Endothelial cell of umbilical vein (primary cell): ENCODE data around the gene HECTD4. TPM values are rescaled to one million over a fixed set of nuclear protein-coding genes. Genes with fewer than 3 reads are reported as not detected.

Source experiments
- BruUV-seq: library from RNA; stranded (reverse); fragments of 400-500 nt; replicated peaks from 2 replicates; lab custom pipeline; 2021; lab: Mats Ljungman, UMichigan
- CTCF ChIA-PET: fragments of 300-600, 350-600 bp; sonication (Branson Sonifier 250); formaldehyde crosslinking; loops from one replicate; lab custom pipeline; 2021; ENCODE audit warnings: antibody characterized with exemption, inconsistent platforms; lab: Charles Lee
- POLR2A ChIA-PET: fragments of 300-600, 350-600 bp; sonication (Branson Sonifier 250); formaldehyde crosslinking; loops from one replicate; lab custom pipeline; 2021; ENCODE audit warnings: antibody characterized with exemption, inconsistent platforms; lab: Charles Lee
- DNase-seq: peaks from one replicate; pipeline ENCODE4 v3.0.0-alpha.2; 2011; ENCODE audit warnings: low read depth, low spot score
- FAIRE-seq: peaks from 2 replicates; lab custom pipeline; 2011; peaks lifted over from hg19 to GRCh38; lab: Jason Lieb, UNC
- H2AFZ ChIP-seq: 2 replicates; pipeline ENCODE4 v1.6.0; 2012; ENCODE audit warnings: low read depth, low read length, control low read depth, inconsistent platforms
- H3K27ac ChIP-seq: 2 replicates; pipeline ENCODE4 v1.5.1; 2011; ENCODE audit warnings: low read depth, mild to moderate bottlenecking, control low read depth, low read length, moderate library complexity; ENCODE audit not compliant: insufficient read depth
- H3K27me3 ChIP-seq, 2 experiments: 2 replicates each; pipeline versions ENCODE4 v1.6.0 to v1.6.1; 2011; ENCODE audit warnings: low read length in 2 of 2, mixed read lengths in 1 of 2; ENCODE audit not compliant: control insufficient read depth in 2 of 2, insufficient read depth in 2 of 2
- H3K36me3 ChIP-seq, 2 experiments: 2 replicates in 1 of 2; 3 replicates in 1 of 2; pipeline ENCODE4 v1.5.1; 2011; ENCODE audit warnings: low read length in 2 of 2, mild to moderate bottlenecking in 1 of 2, moderate library complexity in 1 of 2; ENCODE audit not compliant: control insufficient read depth in 2 of 2, insufficient read depth in 2 of 2; ENCODE audit errors: extremely low read depth in 1 of 2
- H3K4me1 ChIP-seq: 3 replicates; pipeline ENCODE4 v1.5.1; 2011; ENCODE audit warnings: mild to moderate bottlenecking, low read length; ENCODE audit not compliant: control insufficient read depth, insufficient read depth; ENCODE audit errors: extremely low read depth
- H3K4me2 ChIP-seq: 2 replicates; pipeline ENCODE4 v1.6.1; 2011; ENCODE audit warnings: low read length, control low read depth, mixed read lengths; ENCODE audit not compliant: insufficient read depth
- H3K4me3 ChIP-seq, 3 experiments: fragments of 200-600 bp in 1 of 3; sonication (generic), shearing (Covaris generic) in 1 of 3; replicated peaks in 1 of 3; 2 replicates each; pipeline ENCODE4 v1.5.1; 2011 to 2016; ENCODE audit warnings: control low read depth in 3 of 3, low read length in 3 of 3, mild to moderate bottlenecking in 2 of 3, inconsistent platforms in 1 of 3, low read depth in 1 of 3, moderate library complexity in 1 of 3; ENCODE audit not compliant: insufficient read depth in 1 of 3
- H3K79me2 ChIP-seq: 2 replicates; pipeline ENCODE4 v1.6.0; 2012; ENCODE audit warnings: low read length, inconsistent platforms; ENCODE audit not compliant: control insufficient read depth, insufficient read depth
- H3K9ac ChIP-seq: replicated peaks from 2 replicates; pipeline ENCODE3; 2011; ENCODE audit warnings: low read length, control low read depth; ENCODE audit not compliant: insufficient read depth; ENCODE audit errors: extremely low read depth
- H3K9me1 ChIP-seq: replicated peaks from 3 replicates; pipeline ENCODE4 v1.6.0; 2011; ENCODE audit warnings: mild to moderate bottlenecking, low read length; ENCODE audit not compliant: control insufficient read depth, insufficient read depth; ENCODE audit errors: extremely low read depth
- H3K9me3 ChIP-seq: replicated peaks from 2 replicates; pipeline ENCODE4 v1.5.1; 2012; ENCODE audit warnings: low read length, inconsistent platforms; ENCODE audit not compliant: control insufficient read depth, insufficient read depth
- H4K20me1 ChIP-seq: replicated peaks from 2 replicates; pipeline ENCODE3; 2011; ENCODE audit warnings: mild to moderate bottlenecking, low read length; ENCODE audit not compliant: control insufficient read depth, insufficient read depth; ENCODE audit errors: extremely low read depth
- CTCF ChIP-seq, 2 donors: IDR thresholded peaks; 1 replicate in 1 of 2; 2 replicates in 1 of 2; pipeline ENCODE4 v1.5.1; 2011; ENCODE audit warnings: low read length in 2 of 2, mild to moderate bottlenecking in 2 of 2, moderate library complexity in 2 of 2, control low read depth in 1 of 2, inconsistent platforms in 1 of 2, low read depth in 1 of 2; ENCODE audit not compliant: insufficient read depth in 1 of 2; ENCODE audit errors: extremely low read depth in 1 of 2
- EZH2 ChIP-seq: IDR thresholded peaks from 2 replicates; pipeline ENCODE4 v1.6.1; 2012; ENCODE audit warnings: borderline replicate concordance, low read depth, mild to moderate bottlenecking, moderate library complexity, low read length, inconsistent platforms; ENCODE audit not compliant: severe bottlenecking
- FOS ChIP-seq: IDR thresholded peaks from 2 replicates; pipeline ENCODE4 v1.6.1; 2011; ENCODE audit warnings: mild to moderate bottlenecking, low read length, moderate library complexity, borderline replicate concordance; ENCODE audit not compliant: insufficient read depth
- GATA2 ChIP-seq: IDR thresholded peaks from 2 replicates; pipeline ENCODE4 v1.7.0; 2011; ENCODE audit warnings: low read depth, mild to moderate bottlenecking, moderate library complexity, mixed read lengths, low read length; ENCODE audit not compliant: insufficient read length, insufficient read depth
- JUN ChIP-seq: IDR thresholded peaks from 2 replicates; pipeline ENCODE4 v1.6.1; 2011; ENCODE audit warnings: borderline replicate concordance, low read depth; ENCODE audit not compliant: insufficient read length, insufficient read depth
- MAX ChIP-seq: IDR thresholded peaks from 2 replicates; pipeline ENCODE4 v1.6.1; 2011; ENCODE audit not compliant: insufficient read depth, insufficient read length
- MYC ChIP-seq: IDR thresholded peaks from one replicate; pipeline ENCODE4 v1.6.1; 2011; ENCODE audit warnings: mild to moderate bottlenecking, low read depth, low read length
- POLR2A ChIP-seq: IDR thresholded peaks from 2 replicates; pipeline ENCODE4 v1.6.1; 2012; ENCODE audit warnings: low read depth, mild to moderate bottlenecking, control low read depth, low read length
- POLR2AphosphoS5 ChIP-seq: IDR thresholded peaks from 2 replicates; pipeline ENCODE4 v1.6.1; 2012; ENCODE audit warnings: low read depth, mild to moderate bottlenecking, control low read depth, low read length, moderate library complexity; ENCODE audit not compliant: insufficient read depth
- dilution Hi-C: fragments of 300-500 bp; cut with MboI; formaldehyde crosslinking; loops from one replicate; pipeline ENCODE4 v1.15.0; 2019; ENCODE audit warnings: low sequenced_read_pairs; ENCODE audit not compliant: extremely low pct_ligation_motif_present
- intact Hi-C: fragments of 100-400 bp; cut with micrococcal nuclease; formaldehyde crosslinking; loops from one replicate; pipeline ENCODE4 v1.10.0; 2022
- polyA plus RNA-seq, 4 experiments: library from polyadenylated mRNA; depleted of rRNA in 3 of 4; stranded (reverse) in 3 of 4; unstranded in 1 of 4; fragments of >200 nt; gene quantifications; 2 replicates each; pipeline versions ENCODE4 v1.2.1 to v1.2.3, GENCODE V29; 2011 to 2012; ENCODE audit warnings: missing spikeins in 1 of 4
- total RNA-seq: library from RNA; stranded (reverse); gene quantifications from 2 replicates; pipeline ENCODE4 v1.2.3, GENCODE V29; 2021

HECTD4 gene
- total and polyA plus RNA-seq, 2 donors (not counting 3 experiments of a cell fraction or from before 2014, with no cell fraction given): 9.7 to 47.7 TPM

GRCh38 chr12:112327209-112327938, 54.9 kb downstream of the HECTD4 start:
- no peaks in the 10 kb centered on the region for H4K20me1 ChIP-seq
- H3K4me2 ChIP-seq: no peak overlapping the region
- H3K4me3 ChIP-seq: no peak overlapping the region
- no peaks in the 10 kb centered on the region for H3K27me3 ChIP-seq
- POLR2A ChIA-PET: no interaction called here
- no peaks in the 10 kb centered on the region for H3K4me1 ChIP-seq
- intact Hi-C loops: no loop called here
- H3K27ac ChIP-seq: no peak overlapping the region
- CTCF ChIA-PET: no interaction called here
- peaks cover 3% of the 10 kb centered on the region for H3K79me2 ChIP-seq
- no TSS peak for BruUV-seq
- H3K36me3 ChIP-seq: no peaks in the 10 kb centered on the region
- dilution Hi-C loops: no loop called here
- FAIRE-seq (no peak), DNase-seq (no peak)
- H3K9ac ChIP-seq: no peak overlapping the region
- no peak overlapping the region for H2AFZ ChIP-seq
- no peak for TF ChIP-seq CTCF (IDR thresholded peaks at IDR 0.05; ENCODE audit: extremely low read depth in 1 of 2, insufficient read depth in 1 of 2, low read depth in 1 of 2, low read length in 2 of 2)
- no peak for TF ChIP-seq EZH2
- no peak for TF ChIP-seq MAX
- no peak for TF ChIP-seq JUN
- TF ChIP-seq FOS: no peak
- TF ChIP-seq GATA2: no peak
- TF ChIP-seq MYC: no peak
- no peak for TF ChIP-seq POLR2A
- no peak for TF ChIP-seq POLR2AphosphoS5
- H3K9me1 ChIP-seq: no peaks in the 10 kb centered on the region
- no peaks in the 10 kb centered on the region for H3K9me3 ChIP-seq
